ENCODE results near the gene NKAIN2. TPM values are rescaled to one million over a fixed set of nuclear protein-coding genes. Genes with fewer than 3 reads are reported as not detected.

The NKAIN2 gene
- total and polyA plus RNA-seq, 2 experiments from 2014 or later, result 0.22 TPM; not detected in 1

DNA sequence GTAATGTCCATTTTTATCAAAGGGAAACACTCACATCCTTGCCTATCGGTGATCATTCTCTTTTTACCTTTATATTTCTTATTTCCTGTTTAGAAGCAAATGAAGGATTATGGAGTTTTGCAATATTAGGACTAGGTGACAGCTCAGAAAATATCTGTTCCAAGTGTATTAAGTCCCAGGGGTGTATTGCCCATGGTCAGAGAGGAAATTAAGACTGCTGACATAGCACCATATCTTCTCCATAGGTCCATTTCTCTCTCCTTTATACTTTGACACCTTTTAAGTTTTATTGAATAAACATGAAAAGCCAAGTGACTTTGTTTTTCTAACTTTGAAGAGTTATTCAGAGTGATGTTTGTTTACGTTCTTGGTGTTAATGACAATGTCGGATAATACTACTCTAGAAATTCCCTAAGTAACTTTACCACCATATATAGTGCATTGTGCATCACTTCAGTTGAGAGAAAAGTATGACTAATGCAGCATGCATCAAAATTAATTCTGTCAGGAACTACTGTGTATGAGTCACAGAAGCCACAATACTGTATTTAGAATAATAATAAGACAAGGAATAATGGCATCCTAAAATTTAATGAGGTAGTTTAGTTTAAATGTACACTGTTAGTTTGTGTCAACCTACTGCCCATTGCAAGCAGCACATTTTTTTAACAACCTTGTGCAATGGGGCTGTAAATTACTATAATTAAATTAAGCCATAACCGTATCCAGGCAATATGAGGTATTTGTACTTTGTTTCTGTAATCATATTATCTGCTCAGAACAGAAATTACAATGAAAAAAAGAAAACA, 684.2 kb downstream of the NKAIN2 start:
- H3K4me1 ChIP-seq (ENCODE audit: low read depth), result no peaks in the 10 kb centered on the region
- no peaks in the 10 kb centered on the region for H3K27me3 ChIP-seq
- H3K27ac ChIP-seq, result no peak overlapping the region
- H3K4me3 ChIP-seq, result no peak overlapping the region
- TF ChIP-seq, protein P1, sequence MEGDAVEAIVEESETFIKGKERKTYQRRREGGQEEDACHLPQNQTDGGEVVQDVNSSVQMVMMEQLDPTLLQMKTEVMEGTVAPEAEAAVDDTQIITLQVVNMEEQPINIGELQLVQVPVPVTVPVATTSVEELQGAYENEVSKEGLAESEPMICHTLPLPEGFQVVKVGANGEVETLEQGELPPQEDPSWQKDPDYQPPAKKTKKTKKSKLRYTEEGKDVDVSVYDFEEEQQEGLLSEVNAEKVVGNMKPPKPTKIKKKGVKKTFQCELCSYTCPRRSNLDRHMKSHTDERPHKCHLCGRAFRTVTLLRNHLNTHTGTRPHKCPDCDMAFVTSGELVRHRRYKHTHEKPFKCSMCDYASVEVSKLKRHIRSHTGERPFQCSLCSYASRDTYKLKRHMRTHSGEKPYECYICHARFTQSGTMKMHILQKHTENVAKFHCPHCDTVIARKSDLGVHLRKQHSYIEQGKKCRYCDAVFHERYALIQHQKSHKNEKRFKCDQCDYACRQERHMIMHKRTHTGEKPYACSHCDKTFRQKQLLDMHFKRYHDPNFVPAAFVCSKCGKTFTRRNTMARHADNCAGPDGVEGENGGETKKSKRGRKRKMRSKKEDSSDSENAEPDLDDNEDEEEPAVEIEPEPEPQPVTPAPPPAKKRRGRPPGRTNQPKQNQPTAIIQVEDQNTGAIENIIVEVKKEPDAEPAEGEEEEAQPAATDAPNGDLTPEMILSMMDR (IDR thresholded peaks at IDR 0.05; ENCODE audit: low read depth, low read length), result no peak
- no peaks in the 10 kb centered on the region for H3K36me3 ChIP-seq
- peak in 1 of 2 donors; percentile 1 for DNase-seq (ENCODE audit: low read depth in 1 of 2, low spot score in 1 of 2)
- no peaks in the 10 kb centered on the region for H3K9me3 ChIP-seq (ENCODE audit: low read depth)

DNA sequence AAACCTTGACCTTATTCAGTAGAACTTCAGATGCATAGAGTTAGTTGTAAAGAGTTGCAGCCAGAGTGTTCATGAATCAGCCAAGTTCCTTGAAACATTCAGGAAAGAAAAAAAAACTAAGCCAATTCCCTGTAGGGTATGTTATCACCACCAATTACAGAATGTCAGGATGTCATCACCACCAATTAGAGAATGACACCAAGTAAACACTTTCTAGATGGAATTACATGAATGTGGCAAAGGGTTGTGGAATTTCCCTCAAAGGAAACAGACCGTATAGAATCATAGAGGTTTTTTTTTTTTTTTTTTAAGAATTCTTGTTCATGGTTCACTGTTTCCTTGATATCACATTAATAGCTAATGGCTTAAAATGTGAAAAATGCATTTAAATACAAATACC, 686.5 kb downstream of the NKAIN2 start:
- Histone ChIP-seq H3K36me3 (no peaks in the 10 kb centered on the region), H3K9me3 (ENCODE audit: low read depth) (no peaks in the 10 kb centered on the region), H3K27me3 (no peaks in the 10 kb centered on the region), H3K27ac (no peak overlapping the region), H3K4me1 (ENCODE audit: low read depth) (no peaks in the 10 kb centered on the region), H3K4me3 (no peak overlapping the region)
- no peak for DNase-seq (ENCODE audit: low read depth in 1 of 2, low spot score in 1 of 2)
- TF ChIP-seq, protein P1 (IDR thresholded peaks at IDR 0.05; ENCODE audit: low read depth, low read length), result no peak

DNA sequence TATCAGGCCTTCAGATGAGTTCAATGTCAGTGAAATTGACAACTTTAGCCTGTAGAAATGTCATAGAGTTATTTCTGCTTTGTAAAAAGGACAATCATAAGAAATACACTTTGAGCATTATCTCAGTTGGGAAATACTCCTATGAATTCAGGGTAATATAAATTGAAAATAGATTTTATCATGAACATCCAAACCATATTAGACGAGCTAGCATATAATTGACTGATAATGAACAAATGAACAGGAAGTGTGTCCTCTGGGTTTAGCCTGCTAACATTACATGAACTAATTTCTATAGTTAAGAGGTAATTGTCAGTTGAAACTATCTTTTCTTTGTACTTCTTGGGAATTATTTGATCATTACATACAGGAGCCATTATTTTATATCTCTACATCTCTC, 689.6 kb downstream of the NKAIN2 start:
- H3K9me3 ChIP-seq (ENCODE audit: low read depth), result no peaks in the 10 kb centered on the region
- H3K27ac ChIP-seq, result no peak overlapping the region
- DNase-seq (ENCODE audit: low read depth in 1 of 2, low spot score in 1 of 2), result no peak
- no peaks in the 10 kb centered on the region for H3K36me3 ChIP-seq
- H3K27me3 ChIP-seq, result no peaks in the 10 kb centered on the region
- no peak overlapping the region for H3K4me3 ChIP-seq
- no peaks in the 10 kb centered on the region for H3K4me1 ChIP-seq (ENCODE audit: low read depth)
- TF ChIP-seq, protein P1 (IDR thresholded peaks at IDR 0.05; ENCODE audit: low read depth, low read length), result no peak

DNA sequence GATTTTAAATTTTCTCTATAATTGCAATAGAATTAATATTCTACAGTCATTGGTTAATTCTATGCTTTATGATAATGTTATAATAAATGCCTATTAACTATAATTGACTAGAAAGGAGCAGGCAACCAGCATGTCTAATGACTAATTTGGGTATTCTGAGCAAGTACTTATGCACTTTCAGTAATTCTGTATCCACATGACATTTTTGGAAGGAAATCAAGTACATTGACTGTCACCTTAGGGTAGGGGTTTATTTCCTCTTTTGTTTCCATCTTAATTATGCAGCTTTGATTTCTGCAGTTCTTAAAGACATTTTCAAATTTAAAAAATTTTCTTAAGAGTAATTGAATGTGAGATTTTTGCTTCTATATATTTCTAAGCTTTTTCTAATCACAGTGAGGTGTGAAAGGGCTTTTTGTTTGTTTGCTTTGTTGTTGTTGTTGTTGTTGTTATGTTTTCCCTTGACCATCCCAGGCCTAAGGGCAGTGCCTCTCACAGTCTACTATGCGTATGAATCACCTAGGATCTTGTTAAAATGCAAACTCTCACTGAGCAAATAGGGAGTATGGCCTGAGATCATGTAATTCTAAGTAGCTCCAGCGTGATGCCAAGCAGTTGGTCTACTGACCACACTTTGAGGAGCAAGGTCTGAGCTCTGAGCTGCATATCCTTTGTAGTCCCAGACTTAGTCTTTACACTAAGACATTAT, 691.4 kb downstream of the NKAIN2 start:
- H3K9me3 ChIP-seq (ENCODE audit: low read depth), result no peaks in the 10 kb centered on the region
- no peaks in the 10 kb centered on the region for H3K27me3 ChIP-seq
- no peak for DNase-seq (ENCODE audit: low read depth in 1 of 2, low spot score in 1 of 2)
- no peaks in the 10 kb centered on the region for H3K4me1 ChIP-seq (ENCODE audit: low read depth)
- H3K4me3 ChIP-seq, result no peak overlapping the region
- TF ChIP-seq, protein P1 (IDR thresholded peaks at IDR 0.05; ENCODE audit: low read depth, low read length), result no peak
- no peak overlapping the region for H3K27ac ChIP-seq
- H3K36me3 ChIP-seq, result no peaks in the 10 kb centered on the region

DNA sequence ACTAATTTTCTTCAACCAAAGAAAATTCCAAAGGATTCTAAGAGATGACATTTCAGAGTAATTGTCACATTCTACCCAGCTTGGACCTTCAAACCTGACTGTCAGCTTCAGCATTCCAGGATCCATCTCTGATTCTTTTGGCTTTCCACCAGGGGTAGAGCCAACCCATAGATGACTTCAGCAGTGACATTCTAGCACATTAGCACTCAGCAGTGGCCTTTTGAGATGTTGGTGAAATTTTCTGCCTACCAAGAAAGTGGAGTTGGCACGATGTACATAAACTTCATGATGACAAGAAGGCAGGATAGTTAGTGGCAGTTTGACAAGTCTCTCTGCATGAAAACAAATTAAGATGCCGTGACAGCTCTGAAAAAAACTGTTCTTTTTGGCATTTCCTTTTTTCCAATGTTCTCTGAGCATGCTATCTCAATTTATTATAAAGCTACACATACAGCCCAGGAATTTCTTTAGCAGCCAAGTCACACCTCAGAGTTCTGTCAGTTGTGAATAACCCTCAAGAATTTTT, 692.1 kb downstream of the NKAIN2 start:
- DNase-seq (ENCODE audit: low read depth in 1 of 2, low spot score in 1 of 2), result no peak

More for the DNA sequence above, 692.1 kb downstream of the NKAIN2 start:
- Histone ChIP-seq H3K27ac (no peak overlapping the region), H3K27me3 (no peaks in the 10 kb centered on the region), H3K4me3 (no peak overlapping the region), H3K36me3 (no peaks in the 10 kb centered on the region), H3K9me3 (ENCODE audit: low read depth) (no peaks in the 10 kb centered on the region), H3K4me1 (ENCODE audit: low read depth) (no peaks in the 10 kb centered on the region)
- TF ChIP-seq, protein P1 (IDR thresholded peaks at IDR 0.05; ENCODE audit: low read depth, low read length), result no peak

Measured in cardiac muscle cell (in vitro differentiated cells and primary cell).